SU-DHL-6 (cell line): ENCODE results near the gene NDUFA9.

ENCODE experiments used
- H2AFZ ChIP-seq: fragments of 200-600 bp; sonication (generic); 2 replicates; pipeline ENCODE4 v1.6.1; 2014; ENCODE audit warnings: low read depth, mild to moderate bottlenecking, moderate library complexity, mixed read lengths, antibody characterized with exemption, low read length; ENCODE audit not compliant: severe bottlenecking
- H3F3A ChIP-seq: fragments of 200-600 bp; shearing (Covaris generic); 2 replicates; pipeline ENCODE4 v1.6.0; 2016; ENCODE audit warnings: antibody characterized with exemption, mild to moderate bottlenecking; ENCODE audit not compliant: insufficient read depth
- H3K27ac ChIP-seq: fragments of 200-600 bp; sonication (generic); 2 replicates; pipeline ENCODE4 v1.5.1; 2016; ENCODE audit warnings: low read depth, mild to moderate bottlenecking, low read length, moderate library complexity, mixed read lengths
- H3K27me3 ChIP-seq: fragments of 200-600 bp; sonication (generic), shearing (Covaris generic); 2 replicates; pipeline ENCODE4 v1.6.0; 2014; ENCODE audit warnings: mild to moderate bottlenecking, low read length
- H3K36me3 ChIP-seq: fragments of 200-600 bp; sonication (generic); 2 replicates; pipeline ENCODE4 v1.6.1; 2014; ENCODE audit warnings: mild to moderate bottlenecking, low read length, mixed read lengths
- H3K4me2 ChIP-seq: fragments of 300-600, 200-600 bp; shearing (Covaris generic), sonication (generic); 2 replicates; pipeline ENCODE4 v1.6.0; 2014; ENCODE audit warnings: low read length, low read depth, mild to moderate bottlenecking; ENCODE audit not compliant: poor library complexity, severe bottlenecking
- H3K4me3 ChIP-seq: fragments of 200-600 bp; sonication (generic); 2 replicates; pipeline ENCODE4 v1.5.1; 2014; ENCODE audit warnings: antibody characterized with exemption, low read length, mild to moderate bottlenecking, mixed read lengths; ENCODE audit not compliant: insufficient read depth, poor library complexity, severe bottlenecking
- H3K79me2 ChIP-seq: fragments of 200-600 bp; sonication (generic); 2 replicates; pipeline ENCODE4 v1.6.1; 2014; ENCODE audit warnings: mild to moderate bottlenecking, low read length, moderate library complexity; ENCODE audit not compliant: insufficient read depth
- H3K9ac ChIP-seq: fragments of 200-600 bp; sonication (generic); 2 replicates; pipeline ENCODE4 v1.7.0; 2014; ENCODE audit warnings: mild to moderate bottlenecking, low read length
- H3K9me2 ChIP-seq: fragments of 200-600 bp; sonication (generic); replicated peaks from 2 replicates; pipeline ENCODE4 v1.6.1; 2014; ENCODE audit warnings: low read length; ENCODE audit not compliant: insufficient read depth
- H3K9me3 ChIP-seq: fragments of 200-600 bp; sonication (generic); 2 replicates; pipeline ENCODE4 v1.6.1; 2014; ENCODE audit warnings: low read length, mixed read lengths; ENCODE audit not compliant: insufficient read depth
- H4K20me1 ChIP-seq: fragments of 200-600 bp; sonication (generic); 2 replicates; pipeline ENCODE4 v1.6.1; 2014; ENCODE audit warnings: low read depth, mild to moderate bottlenecking, antibody characterized with exemption, low read length, moderate library complexity, mixed read lengths
- EZH2phosphoT487 ChIP-seq: fragments of 200-600 bp; sonication (generic), shearing (Covaris generic); conservative IDR thresholded peaks from 2 replicates; pipeline ENCODE4 v1.6.1; 2018; ENCODE audit warnings: mild to moderate bottlenecking, antibody characterized with exemption, low read length, moderate library complexity, mixed read lengths
- TF ChIP-seq, protein P1 (sequence below): fragments of 200-600 bp; sonication (generic); IDR thresholded peaks from one replicate; pipeline ENCODE4 v1.5.1; 2017; ENCODE audit warnings: antibody characterized with exemption, mild to moderate bottlenecking, low read length, moderate library complexity; ENCODE audit not compliant: insufficient read depth, poor library complexity, severe bottlenecking

NDUFA9 gene

GRCh38 chr12:4663971-4664505 is 15.1 kb downstream of the NDUFA9 start:
- no peak overlapping the region for H3K4me3 ChIP-seq
- H3K9me3 ChIP-seq = no peaks in the 10 kb centered on the region
- peaks cover 45% of the 10 kb centered on the region for H3K36me3 ChIP-seq
- no peak overlapping the region for H3K9ac ChIP-seq
- no peak overlapping the region for H3K4me2 ChIP-seq
- no peaks in the 10 kb centered on the region for H3K27me3 ChIP-seq
- no peaks in the 10 kb centered on the region for H3K9me2 ChIP-seq
- H3F3A ChIP-seq = no peaks in the 10 kb centered on the region
- H3K27ac ChIP-seq = no peak overlapping the region
- H4K20me1 ChIP-seq = no peaks in the 10 kb centered on the region
- H3K79me2 ChIP-seq = no peaks in the 10 kb centered on the region
- TF ChIP-seq, protein P1, sequence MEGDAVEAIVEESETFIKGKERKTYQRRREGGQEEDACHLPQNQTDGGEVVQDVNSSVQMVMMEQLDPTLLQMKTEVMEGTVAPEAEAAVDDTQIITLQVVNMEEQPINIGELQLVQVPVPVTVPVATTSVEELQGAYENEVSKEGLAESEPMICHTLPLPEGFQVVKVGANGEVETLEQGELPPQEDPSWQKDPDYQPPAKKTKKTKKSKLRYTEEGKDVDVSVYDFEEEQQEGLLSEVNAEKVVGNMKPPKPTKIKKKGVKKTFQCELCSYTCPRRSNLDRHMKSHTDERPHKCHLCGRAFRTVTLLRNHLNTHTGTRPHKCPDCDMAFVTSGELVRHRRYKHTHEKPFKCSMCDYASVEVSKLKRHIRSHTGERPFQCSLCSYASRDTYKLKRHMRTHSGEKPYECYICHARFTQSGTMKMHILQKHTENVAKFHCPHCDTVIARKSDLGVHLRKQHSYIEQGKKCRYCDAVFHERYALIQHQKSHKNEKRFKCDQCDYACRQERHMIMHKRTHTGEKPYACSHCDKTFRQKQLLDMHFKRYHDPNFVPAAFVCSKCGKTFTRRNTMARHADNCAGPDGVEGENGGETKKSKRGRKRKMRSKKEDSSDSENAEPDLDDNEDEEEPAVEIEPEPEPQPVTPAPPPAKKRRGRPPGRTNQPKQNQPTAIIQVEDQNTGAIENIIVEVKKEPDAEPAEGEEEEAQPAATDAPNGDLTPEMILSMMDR = no peak
- H2AFZ ChIP-seq = no peak overlapping the region

- H3F3A ChIP-seq = no peaks in the 10 kb centered on the region
- peaks cover 46% of the 10 kb centered on the region for H3K36me3 ChIP-seq
These were observed 16.3 kb downstream of the NDUFA9 start for GRCh38 chr12:4665236-4665635.

DNA sequence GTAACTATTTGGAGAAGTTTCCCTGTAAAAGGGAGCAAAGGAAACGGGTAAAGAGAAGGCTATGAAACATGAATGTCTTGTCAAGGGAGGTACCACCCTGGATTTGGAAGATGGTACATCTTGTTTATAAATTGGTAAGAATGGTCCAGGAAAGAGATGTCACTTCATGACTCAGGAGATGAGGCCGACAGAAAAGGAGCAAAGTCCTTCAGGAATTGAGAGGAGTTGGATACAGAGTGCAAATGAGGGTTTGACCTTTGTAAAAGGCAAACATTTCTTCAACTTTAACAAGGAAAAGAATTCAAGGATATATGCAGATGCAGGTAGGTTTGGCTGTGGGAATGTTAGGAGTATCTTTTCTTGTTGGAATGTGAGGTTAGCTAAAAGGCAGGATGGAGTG is 30.8 kb downstream of the NDUFA9 start:
- Histone ChIP-seq H3K9me2 (no peaks in the 10 kb centered on the region), H3K27me3 (no peaks in the 10 kb centered on the region), H3K9me3 (no peaks in the 10 kb centered on the region), H3K79me2 (no peaks in the 10 kb centered on the region), H3K36me3 (peaks cover 4% of the 10 kb centered on the region; the same call in 1 of the 2 replicates), H4K20me1 (no peaks in the 10 kb centered on the region), H3K4me3 (no peak overlapping the region), H3K9ac (no peak overlapping the region), H3K27ac (no peak overlapping the region), H2AFZ (no peak overlapping the region), H3K4me2 (no peak overlapping the region), H3F3A (no peaks in the 10 kb centered on the region)
- TF ChIP-seq EZH2phosphoT487 = no peak
- TF ChIP-seq, protein P1 = no peak

More at GRCh38 chr12:4665236-4665635, 16.3 kb downstream of the NDUFA9 start:
- H2AFZ ChIP-seq = no peak overlapping the region
- H3K9me3 ChIP-seq = no peaks in the 10 kb centered on the region
- H3K27me3 ChIP-seq = no peaks in the 10 kb centered on the region
- H4K20me1 ChIP-seq = no peaks in the 10 kb centered on the region
- H3K9ac ChIP-seq = no peak overlapping the region
- no peak for TF ChIP-seq EZH2phosphoT487
- TF ChIP-seq, protein P1 = no peak
- no peak overlapping the region for H3K4me3 ChIP-seq
- H3K9me2 ChIP-seq = no peaks in the 10 kb centered on the region
- no peak overlapping the region for H3K4me2 ChIP-seq
- H3K27ac ChIP-seq = no peak overlapping the region
- H3K79me2 ChIP-seq = no peaks in the 10 kb centered on the region

GRCh38 chr12:4681732-4682131 is 32.8 kb downstream of the NDUFA9 start:
- Histone ChIP-seq H3K9me2 (no peaks in the 10 kb centered on the region), H3K79me2 (no peaks in the 10 kb centered on the region), H2AFZ (no peak overlapping the region), H3K9ac (no peak overlapping the region), H3F3A (no peaks in the 10 kb centered on the region), H3K4me3 (no peak overlapping the region), H3K9me3 (no peaks in the 10 kb centered on the region), H4K20me1 (no peaks in the 10 kb centered on the region), H3K36me3 (peaks cover 6% of the 10 kb centered on the region; the same call in 1 of the 2 replicates), H3K27ac (no peak overlapping the region), H3K4me2 (no peak overlapping the region), H3K27me3 (no peaks in the 10 kb centered on the region)
- no peak for TF ChIP-seq EZH2phosphoT487
- TF ChIP-seq, protein P1 = no peak
